ENCODE results near the gene RIMBP2. TPM values are rescaled to one million over a fixed set of nuclear protein-coding genes. Genes with fewer than 3 reads are reported as not detected.

RIMBP2 gene
- total and polyA plus RNA-seq, 2 donors (not counting 1 experiment from before 2014, with no cell fraction given) = 0.17 TPM; not detected in 1

DNA sequence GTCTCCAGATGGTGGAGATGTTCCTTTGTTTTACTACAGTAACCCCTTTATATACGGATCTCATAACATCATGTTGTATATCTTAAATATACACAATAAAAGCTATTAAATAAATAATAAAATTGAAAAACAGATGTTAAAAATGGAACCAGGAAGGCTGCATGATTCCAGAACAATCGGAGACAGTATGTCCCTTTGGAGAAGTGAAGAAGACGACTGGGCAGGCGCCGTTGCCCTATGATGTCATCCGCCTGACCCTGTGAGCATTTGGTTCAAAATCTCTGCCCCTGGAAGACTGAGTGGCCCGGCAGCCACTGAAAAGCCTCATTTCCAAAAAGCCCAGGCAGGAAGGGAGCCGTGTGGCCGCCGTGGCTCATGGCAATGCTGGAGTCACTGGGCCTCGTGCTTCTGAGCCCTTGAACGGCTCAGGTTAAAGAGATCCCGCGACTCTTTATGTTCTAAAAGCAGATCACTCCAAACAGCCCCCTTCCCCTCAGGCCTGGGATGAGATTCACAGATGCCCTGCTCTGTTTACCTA lies 30.8 kb downstream of the RIMBP2 start:
- Histone ChIP-seq H3K27ac (ENCODE audit: insufficient read depth, low read length) (no peak overlapping the region), H3K79me2 (ENCODE audit: control insufficient read depth, insufficient read depth, low read length) (no peaks in the 10 kb centered on the region), H3K4me1 (ENCODE audit: control insufficient read depth, extremely low read depth, insufficient read depth, low read length) (no peaks in the 10 kb centered on the region), H3K4me2 (ENCODE audit: extremely low read depth, insufficient read depth, low read length) (no peak overlapping the region), H4K20me1 (ENCODE audit: control insufficient read depth, extremely low read depth, insufficient read depth, low read length) (no peaks in the 10 kb centered on the region), H3K27me3 (ENCODE audit: control insufficient read depth, insufficient read depth, low read length) (no peaks in the 10 kb centered on the region), H3K36me3 (ENCODE audit: control insufficient read depth, insufficient read depth, low read length) (no peaks in the 10 kb centered on the region), H2AFZ (ENCODE audit: low read length) (no peak overlapping the region), H3K4me3 (replicated peaks in 1 of 4; ENCODE audit: control extremely low read depth in 1 of 4, insufficient read depth in 1 of 4, low read depth in 3 of 4, low read length in 4 of 4) (no peak overlapping the region), H3K9me3 (ENCODE audit: control insufficient read depth, insufficient read depth, low read depth, low read length) (no peaks in the 10 kb centered on the region), H3K9ac (ENCODE audit: insufficient read depth, low read length) (no peak overlapping the region)
- TF ChIP-seq, protein P1, sequence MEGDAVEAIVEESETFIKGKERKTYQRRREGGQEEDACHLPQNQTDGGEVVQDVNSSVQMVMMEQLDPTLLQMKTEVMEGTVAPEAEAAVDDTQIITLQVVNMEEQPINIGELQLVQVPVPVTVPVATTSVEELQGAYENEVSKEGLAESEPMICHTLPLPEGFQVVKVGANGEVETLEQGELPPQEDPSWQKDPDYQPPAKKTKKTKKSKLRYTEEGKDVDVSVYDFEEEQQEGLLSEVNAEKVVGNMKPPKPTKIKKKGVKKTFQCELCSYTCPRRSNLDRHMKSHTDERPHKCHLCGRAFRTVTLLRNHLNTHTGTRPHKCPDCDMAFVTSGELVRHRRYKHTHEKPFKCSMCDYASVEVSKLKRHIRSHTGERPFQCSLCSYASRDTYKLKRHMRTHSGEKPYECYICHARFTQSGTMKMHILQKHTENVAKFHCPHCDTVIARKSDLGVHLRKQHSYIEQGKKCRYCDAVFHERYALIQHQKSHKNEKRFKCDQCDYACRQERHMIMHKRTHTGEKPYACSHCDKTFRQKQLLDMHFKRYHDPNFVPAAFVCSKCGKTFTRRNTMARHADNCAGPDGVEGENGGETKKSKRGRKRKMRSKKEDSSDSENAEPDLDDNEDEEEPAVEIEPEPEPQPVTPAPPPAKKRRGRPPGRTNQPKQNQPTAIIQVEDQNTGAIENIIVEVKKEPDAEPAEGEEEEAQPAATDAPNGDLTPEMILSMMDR (conservative IDR thresholded peaks at IDR 0.05 in 1 of 2, IDR thresholded peaks at IDR 0.05 in 1 of 2; ENCODE audit: low read depth in 1 of 2, low read length in 2 of 2) = no peak
- TF ChIP-seq EZH2 (IDR thresholded peaks at IDR 0.05; ENCODE audit: low read length, missing control alignments) = no peak
- no peak for DNase-seq (ENCODE audit: low read depth in 2 of 2)

DNA sequence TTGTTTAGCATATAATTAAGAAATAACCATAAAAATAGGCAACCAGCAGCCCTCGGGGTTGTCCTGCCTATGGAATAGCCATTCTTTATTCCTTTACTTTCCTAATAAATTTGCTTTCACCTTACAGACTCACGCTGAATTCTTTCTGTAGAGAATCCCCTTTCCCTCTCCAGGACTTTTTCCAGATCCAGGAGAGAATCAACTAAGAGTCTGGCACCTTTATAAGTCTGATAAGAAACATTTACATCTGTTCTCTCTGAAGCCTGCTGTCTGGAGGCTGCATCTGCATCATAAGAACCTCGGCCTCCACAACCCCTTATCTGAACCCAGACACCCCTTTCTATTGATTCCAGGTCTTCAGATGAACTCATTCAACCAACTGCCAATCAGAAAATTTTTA lies 32.3 kb downstream of the RIMBP2 start:
- Histone ChIP-seq H2AFZ (ENCODE audit: low read length) (no peak overlapping the region), H3K27me3 (ENCODE audit: control insufficient read depth, insufficient read depth, low read length) (no peaks in the 10 kb centered on the region), H3K4me3 (replicated peaks in 1 of 4; ENCODE audit: control extremely low read depth in 1 of 4, insufficient read depth in 1 of 4, low read depth in 3 of 4, low read length in 4 of 4) (no peak overlapping the region), H3K27ac (ENCODE audit: insufficient read depth, low read length) (no peak overlapping the region), H3K4me1 (ENCODE audit: control insufficient read depth, extremely low read depth, insufficient read depth, low read length) (no peaks in the 10 kb centered on the region), H3K79me2 (ENCODE audit: control insufficient read depth, insufficient read depth, low read length) (no peaks in the 10 kb centered on the region), H3K4me2 (ENCODE audit: extremely low read depth, insufficient read depth, low read length) (no peak overlapping the region), H3K36me3 (ENCODE audit: control insufficient read depth, insufficient read depth, low read length) (no peaks in the 10 kb centered on the region), H4K20me1 (ENCODE audit: control insufficient read depth, extremely low read depth, insufficient read depth, low read length) (no peaks in the 10 kb centered on the region), H3K9me3 (ENCODE audit: control insufficient read depth, insufficient read depth, low read depth, low read length) (no peaks in the 10 kb centered on the region), H3K9ac (ENCODE audit: insufficient read depth, low read length) (no peak overlapping the region)
- DNase-seq (ENCODE audit: low read depth in 2 of 2) = no peak
- TF ChIP-seq, protein P1 (conservative IDR thresholded peaks at IDR 0.05 in 1 of 2, IDR thresholded peaks at IDR 0.05 in 1 of 2; ENCODE audit: low read depth in 1 of 2, low read length in 2 of 2) = no peak
- no peak for TF ChIP-seq EZH2 (IDR thresholded peaks at IDR 0.05; ENCODE audit: low read length, missing control alignments)

DNA sequence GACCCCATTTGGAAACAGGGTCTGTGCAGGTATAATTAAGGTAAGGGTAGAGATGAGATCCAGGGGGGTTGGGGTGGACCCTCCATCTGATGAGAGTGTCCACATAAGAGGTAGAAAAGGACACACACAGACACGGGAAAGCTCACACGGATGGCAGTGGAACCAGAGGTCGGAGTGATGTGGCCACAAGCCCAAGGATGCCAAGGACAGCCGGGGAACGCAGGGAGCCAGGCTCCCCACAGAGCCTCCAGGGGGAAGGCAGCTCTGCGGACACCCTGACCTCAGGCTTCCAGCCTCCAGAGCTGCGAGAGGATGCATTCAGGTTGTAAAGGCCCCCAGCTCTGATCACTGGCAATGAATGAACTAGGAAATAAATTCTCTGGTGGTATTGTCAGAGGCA lies 33.0 kb downstream of the RIMBP2 start:
- no peak overlapping the region for H3K4me2 ChIP-seq (ENCODE audit: extremely low read depth, insufficient read depth, low read length)
- no peak for DNase-seq (ENCODE audit: low read depth in 2 of 2)
- TF ChIP-seq, protein P1 (conservative IDR thresholded peaks at IDR 0.05 in 1 of 2, IDR thresholded peaks at IDR 0.05 in 1 of 2; ENCODE audit: low read depth in 1 of 2, low read length in 2 of 2) = no peak
- TF ChIP-seq EZH2 (IDR thresholded peaks at IDR 0.05; ENCODE audit: low read length, missing control alignments) = no peak
- no peaks in the 10 kb centered on the region for H3K36me3 ChIP-seq (ENCODE audit: control insufficient read depth, insufficient read depth, low read length)
- no peak overlapping the region for H2AFZ ChIP-seq (ENCODE audit: low read length)
- H3K9me3 ChIP-seq (ENCODE audit: control insufficient read depth, insufficient read depth, low read depth, low read length) = no peaks in the 10 kb centered on the region
- H3K27me3 ChIP-seq (ENCODE audit: control insufficient read depth, insufficient read depth, low read length) = no peaks in the 10 kb centered on the region
- H3K9ac ChIP-seq (ENCODE audit: insufficient read depth, low read length) = no peak overlapping the region
- no peak overlapping the region for H3K27ac ChIP-seq (ENCODE audit: insufficient read depth, low read length)
- H4K20me1 ChIP-seq (ENCODE audit: control insufficient read depth, extremely low read depth, insufficient read depth, low read length) = no peaks in the 10 kb centered on the region
- H3K79me2 ChIP-seq (ENCODE audit: control insufficient read depth, insufficient read depth, low read length) = no peaks in the 10 kb centered on the region
- no peak overlapping the region for H3K4me3 ChIP-seq (replicated peaks in 1 of 4; ENCODE audit: control extremely low read depth in 1 of 4, insufficient read depth in 1 of 4, low read depth in 3 of 4, low read length in 4 of 4)
- no peaks in the 10 kb centered on the region for H3K4me1 ChIP-seq (ENCODE audit: control insufficient read depth, extremely low read depth, insufficient read depth, low read length)

All from fibroblast of lung (primary cell).